PC-9 (cell line): ENCODE measurements around the gene OSM. TPM values are rescaled to one million over a fixed set of nuclear protein-coding genes. Genes with fewer than 3 reads are reported as not detected.

Experiments used
- BruUV-seq: library from RNA; stranded (reverse); fragments of 400-500 nt; replicated peaks from 2 replicates; lab custom pipeline; 2021; lab: Mats Ljungman, UMichigan
- CTCF ChIA-PET: fragments of 300-600 bp; sonication (Branson Sonifier 250); formaldehyde crosslinking; loops from one replicate; lab custom pipeline; 2022; ENCODE audit warnings: antibody characterized with exemption; lab: Charles Lee
- POLR2A ChIA-PET: fragments of 300-600 bp; sonication (Branson Sonifier 250); formaldehyde crosslinking; loops from one replicate; lab custom pipeline; 2022; ENCODE audit warnings: antibody characterized with exemption; ENCODE audit not compliant: unreplicated experiment; lab: Charles Lee
- DNase-seq, 2 experiments: peaks; one replicate each; pipeline versions ENCODE4 v3.0.0 to v3.0.0-alpha.2; 2015 to 2022; ENCODE audit warnings: mixed read lengths in 1 of 2
- H2AFZ ChIP-seq: fragments of 200-600 bp; sonication (generic); 2 replicates; pipeline ENCODE4 v1.8.1; 2017; ENCODE audit warnings: antibody characterized with exemption
- H3F3A ChIP-seq: fragments of 200-600 bp; sonication (generic); 2 replicates; pipeline ENCODE4 v1.8.1; 2017; ENCODE audit warnings: antibody characterized with exemption, mild to moderate bottlenecking, low read depth; ENCODE audit not compliant: insufficient read depth
- H3K27ac ChIP-seq: fragments of 200-600 bp; sonication (generic); 2 replicates; pipeline ENCODE4 v1.6.1; 2016; ENCODE audit warnings: mixed run types
- H3K27me3 ChIP-seq: fragments of 200-600 bp; sonication (generic); 2 replicates; pipeline ENCODE4 v1.6.1; 2016; ENCODE audit warnings: low read depth, mixed run types; ENCODE audit not compliant: insufficient read depth
- H3K36me3 ChIP-seq: fragments of 200-600 bp; sonication (generic); 2 replicates; pipeline ENCODE4 v1.6.1; 2016; ENCODE audit warnings: low read depth, mixed run types
- H3K4me1 ChIP-seq: fragments of 200-600 bp; sonication (generic); replicated peaks from 2 replicates; pipeline ENCODE4 v1.6.1; 2016; ENCODE audit warnings: mixed run types; ENCODE audit not compliant: insufficient read depth
- H3K4me2 ChIP-seq: fragments of 200-600 bp; sonication (generic); 2 replicates; pipeline ENCODE4 v1.6.1; 2017; ENCODE audit warnings: mixed run types
- H3K4me3 ChIP-seq: fragments of 200-600 bp; sonication (generic); 2 replicates; pipeline ENCODE4 v1.6.1; 2016; ENCODE audit warnings: mixed run types
- H3K79me2 ChIP-seq: fragments of 200-600 bp; sonication (generic); 2 replicates; pipeline ENCODE4 v1.6.1; 2017; ENCODE audit warnings: low read depth, mixed run types
- H3K9me2 ChIP-seq: fragments of 200-600 bp; sonication (generic); 2 replicates; pipeline ENCODE4 v1.8.1; 2017; ENCODE audit warnings: mild to moderate bottlenecking; ENCODE audit not compliant: insufficient read depth
- H3K9me3 ChIP-seq: fragments of 200-600 bp; sonication (generic); 2 replicates; pipeline ENCODE4 v1.8.1; 2016; ENCODE audit warnings: low read depth; ENCODE audit not compliant: insufficient read depth
- H4K20me1 ChIP-seq: fragments of 200-600 bp; sonication (generic); 2 replicates; pipeline ENCODE4 v1.8.1; 2017; ENCODE audit not compliant: insufficient read depth
- EZH2 ChIP-seq: fragments of 200-600 bp; sonication (generic); IDR thresholded peaks from 2 replicates; pipeline ENCODE4 v1.8.0; 2017; ENCODE audit warnings: antibody characterized with exemption, low read depth
- intact Hi-C: fragments of 100-400 bp; cut with micrococcal nuclease; formaldehyde crosslinking; loops from one replicate; pipeline ENCODE4 v1.10.0; 2022; ENCODE audit not compliant: unreplicated experiment
- total RNA-seq: library from RNA; stranded (reverse); gene quantifications from 2 replicates; pipeline ENCODE4 v1.2.3, GENCODE V29; 2021
- TF ChIP-seq, protein P1 (sequence below): fragments of 200-600 bp; sonication (generic); conservative IDR thresholded peaks from 2 replicates; pipeline ENCODE4 v1.6.1; 2017; ENCODE audit warnings: mixed run types, antibody characterized with exemption, mild to moderate bottlenecking, moderate library complexity

The OSM gene
- total RNA-seq, 1 experiment from 2014 or later: not detected

DNA sequence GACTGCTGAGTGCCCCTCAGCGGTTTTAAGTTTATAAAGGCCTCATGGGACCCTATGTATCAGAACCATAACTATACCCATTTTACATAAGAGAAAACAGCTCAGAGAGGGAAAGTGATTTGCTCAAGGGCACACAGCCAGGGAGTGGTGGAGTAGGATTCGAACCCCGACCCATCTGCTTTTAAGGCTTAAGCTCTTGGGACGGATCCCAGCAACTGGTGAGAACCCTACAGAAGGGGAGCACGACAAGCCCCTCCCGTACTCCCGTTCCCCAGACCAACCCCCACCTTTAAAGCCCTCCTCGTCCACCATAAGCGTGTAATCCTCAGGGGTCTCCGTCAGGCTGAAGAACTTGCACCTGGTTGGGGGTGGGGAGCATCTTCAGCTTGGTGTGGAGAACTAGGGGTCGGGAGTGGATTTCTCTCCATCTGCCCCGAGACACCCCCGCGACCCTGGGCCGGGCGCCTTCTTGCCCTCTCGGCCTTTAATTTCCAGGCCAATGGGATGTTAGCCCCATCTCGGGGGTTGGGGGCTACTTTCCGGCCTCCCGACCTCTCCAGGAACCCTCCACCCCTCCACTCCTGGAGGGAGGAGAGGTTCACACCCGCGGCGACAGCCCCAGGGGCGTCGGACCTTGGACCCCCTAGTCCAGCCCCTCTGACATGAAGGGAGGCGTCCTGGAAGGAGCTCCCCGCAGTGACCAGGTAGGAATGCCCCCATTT, 21.9 kb upstream of the OSM start:
- BruUV-seq: TSS peak; percentile 30
- no peaks in the 10 kb centered on the region for H3K27me3 ChIP-seq
- no peaks in the 10 kb centered on the region for H3K36me3 ChIP-seq
- CTCF ChIA-PET: interaction anchor here (0.5 to 2.6 kb wide), 27 partner anchors 10 to 274 kb away, joined by 3 to 31 read pairs (median 4); partner anchors contain the start of genes CCDC157, RNF215, SEC14L2 and SF3A1
- peak overlapping the region; percentile 84 for H2AFZ ChIP-seq
- H3K9me2 ChIP-seq: no peaks in the 10 kb centered on the region
- no peak overlapping the region for H3K27ac ChIP-seq
- intact Hi-C loops: loop anchor here (1.0 to 2.0 kb wide), 4 partner anchors 39 to 196 kb away; partner anchors contain the start of genes CCDC157, RNF215 and SF3A1
- no peaks in the 10 kb centered on the region for H3K9me3 ChIP-seq
- peaks cover 32% of the 10 kb centered on the region for H3K4me1 ChIP-seq
- POLR2A ChIA-PET: interaction anchor here (0.5 to 1.0 kb wide), 7 partner anchors 14 to 662 kb away, joined by 3 to 15 read pairs (median 3); partner anchors contain the start of genes RNF215, TBC1D10A and ZMAT5
- TF ChIP-seq, protein P1, sequence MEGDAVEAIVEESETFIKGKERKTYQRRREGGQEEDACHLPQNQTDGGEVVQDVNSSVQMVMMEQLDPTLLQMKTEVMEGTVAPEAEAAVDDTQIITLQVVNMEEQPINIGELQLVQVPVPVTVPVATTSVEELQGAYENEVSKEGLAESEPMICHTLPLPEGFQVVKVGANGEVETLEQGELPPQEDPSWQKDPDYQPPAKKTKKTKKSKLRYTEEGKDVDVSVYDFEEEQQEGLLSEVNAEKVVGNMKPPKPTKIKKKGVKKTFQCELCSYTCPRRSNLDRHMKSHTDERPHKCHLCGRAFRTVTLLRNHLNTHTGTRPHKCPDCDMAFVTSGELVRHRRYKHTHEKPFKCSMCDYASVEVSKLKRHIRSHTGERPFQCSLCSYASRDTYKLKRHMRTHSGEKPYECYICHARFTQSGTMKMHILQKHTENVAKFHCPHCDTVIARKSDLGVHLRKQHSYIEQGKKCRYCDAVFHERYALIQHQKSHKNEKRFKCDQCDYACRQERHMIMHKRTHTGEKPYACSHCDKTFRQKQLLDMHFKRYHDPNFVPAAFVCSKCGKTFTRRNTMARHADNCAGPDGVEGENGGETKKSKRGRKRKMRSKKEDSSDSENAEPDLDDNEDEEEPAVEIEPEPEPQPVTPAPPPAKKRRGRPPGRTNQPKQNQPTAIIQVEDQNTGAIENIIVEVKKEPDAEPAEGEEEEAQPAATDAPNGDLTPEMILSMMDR: no peak
- TF ChIP-seq EZH2: no peak
- H3K4me2 ChIP-seq: peak overlapping the region; percentile 94
- no peaks in the 10 kb centered on the region for H4K20me1 ChIP-seq
- peak overlapping the region; percentile 87 for H3K4me3 ChIP-seq
- no peak for DNase-seq
- H3K79me2 ChIP-seq: no peaks in the 10 kb centered on the region
- peaks cover 40% of the 10 kb centered on the region for H3F3A ChIP-seq

DNA sequence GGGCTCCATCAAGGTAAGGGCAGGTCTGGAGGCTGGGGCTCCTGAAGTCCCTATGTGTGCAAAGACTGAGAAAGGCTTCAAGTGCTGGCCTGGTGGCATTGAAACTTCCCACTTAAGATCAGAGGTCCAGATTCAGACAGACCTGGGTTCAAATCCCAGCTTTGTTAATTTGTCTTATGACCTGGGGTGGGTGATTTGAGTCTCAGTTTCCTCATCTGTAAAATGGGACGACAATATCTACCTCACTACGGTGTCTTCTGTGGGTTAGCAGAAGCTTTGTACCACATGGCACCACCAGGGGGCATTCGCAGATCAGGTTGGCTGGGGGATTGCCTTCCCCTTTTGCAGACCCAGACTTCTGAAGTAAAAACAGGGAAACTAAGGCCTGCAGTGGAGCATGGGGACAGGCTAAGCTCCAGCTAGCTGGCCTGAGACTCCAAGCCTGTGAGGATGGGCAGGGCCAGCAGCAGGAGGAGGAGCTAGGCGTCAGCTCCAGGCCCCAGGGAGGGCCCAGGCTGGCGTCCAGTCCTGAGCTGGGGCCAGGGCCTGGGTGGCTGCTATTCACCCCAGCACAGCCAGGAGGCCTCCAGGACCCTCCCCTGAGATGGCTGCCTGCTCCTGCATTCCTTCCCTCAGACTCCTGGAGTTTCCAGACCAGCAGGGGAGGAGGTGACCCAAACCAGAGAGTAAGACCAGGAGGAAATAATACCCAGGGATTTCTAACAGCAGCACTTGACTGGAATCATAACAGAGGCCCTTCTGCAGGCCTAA, 21.2 kb upstream of the OSM start:
- Histone ChIP-seq H4K20me1 (no peaks in the 10 kb centered on the region), H3K79me2 (no peaks in the 10 kb centered on the region), H3K9me2 (no peaks in the 10 kb centered on the region), H3K4me2 (peak overlapping the region; percentile 94), H3K4me1 (peaks cover 32% of the 10 kb centered on the region), H3K9me3 (no peaks in the 10 kb centered on the region), H2AFZ (no peak overlapping the region), H3K4me3 (peak overlapping the region; percentile 87; the same call in 1 of the 2 replicates), H3K27me3 (no peaks in the 10 kb centered on the region), H3K36me3 (no peaks in the 10 kb centered on the region), H3F3A (peaks cover 40% of the 10 kb centered on the region), H3K27ac (no peak overlapping the region)
- BruUV-seq: no TSS peak
- DNase-seq: peak; percentile 87 to 88
- CTCF ChIA-PET: interaction anchor here (0.5 to 2.6 kb wide), 27 partner anchors 10 to 355 kb away, joined by 3 to 31 read pairs (median 4); partner anchors contain the start of genes CCDC157, RNF215, SEC14L2 and SF3A1
- POLR2A ChIA-PET: interaction anchor here (0.5 to 1.0 kb wide), 10 partner anchors 13 to 805 kb away, joined by 3 to 19 read pairs (median 4); partner anchors contain the start of genes CCDC157, RNF215, SF3A1 and TBC1D10A
- TF ChIP-seq, protein P1: peak; percentile 88
- TF ChIP-seq EZH2: no peak
- intact Hi-C loops: loop anchor here (1.0 to 2.0 kb wide), 5 partner anchors 32 to 197 kb away; partner anchors contain the start of genes CCDC157, RNF215 and SF3A1
